ENCODE data around the gene RAP1GDS1.

GRCh38 chr4:98411731-98412130, 150.5 kb downstream of the RAP1GDS1 start:
- TF ChIP-seq CTCF (IDR thresholded peaks at IDR 0.05; ENCODE audit: low read depth, low read length, missing input control): no peak
- no peak for TF ChIP-seq FOXA1 (IDR thresholded peaks at IDR 0.05)
- no peak for TF ChIP-seq ATF3 (IDR thresholded peaks at IDR 0.05)
- no peak for TF ChIP-seq JUND (IDR thresholded peaks at IDR 0.05)
- no peak for TF ChIP-seq EGR1 (IDR thresholded peaks at IDR 0.05; ENCODE audit: low read depth in 2 of 2)
- no peak for TF ChIP-seq RAD21 (IDR thresholded peaks at IDR 0.05)
- TF ChIP-seq SP1 (IDR thresholded peaks at IDR 0.05): no peak
- TF ChIP-seq YY1 (IDR thresholded peaks at IDR 0.05): no peak
- no peak for TF ChIP-seq TAF1 (conservative IDR thresholded peaks at IDR 0.05)
